ENCODE data around the gene CNTNAP5.

CNTNAP5 gene

GRCh38 chr2:124647663-124648062, 622.6 kb downstream of the CNTNAP5 start:
- Histone ChIP-seq H3K4me3 (no peak overlapping the region), H3K27ac (no peak overlapping the region)
- no peak for DNase-seq (ENCODE audit: low spot score)
- TF ChIP-seq, protein P1, sequence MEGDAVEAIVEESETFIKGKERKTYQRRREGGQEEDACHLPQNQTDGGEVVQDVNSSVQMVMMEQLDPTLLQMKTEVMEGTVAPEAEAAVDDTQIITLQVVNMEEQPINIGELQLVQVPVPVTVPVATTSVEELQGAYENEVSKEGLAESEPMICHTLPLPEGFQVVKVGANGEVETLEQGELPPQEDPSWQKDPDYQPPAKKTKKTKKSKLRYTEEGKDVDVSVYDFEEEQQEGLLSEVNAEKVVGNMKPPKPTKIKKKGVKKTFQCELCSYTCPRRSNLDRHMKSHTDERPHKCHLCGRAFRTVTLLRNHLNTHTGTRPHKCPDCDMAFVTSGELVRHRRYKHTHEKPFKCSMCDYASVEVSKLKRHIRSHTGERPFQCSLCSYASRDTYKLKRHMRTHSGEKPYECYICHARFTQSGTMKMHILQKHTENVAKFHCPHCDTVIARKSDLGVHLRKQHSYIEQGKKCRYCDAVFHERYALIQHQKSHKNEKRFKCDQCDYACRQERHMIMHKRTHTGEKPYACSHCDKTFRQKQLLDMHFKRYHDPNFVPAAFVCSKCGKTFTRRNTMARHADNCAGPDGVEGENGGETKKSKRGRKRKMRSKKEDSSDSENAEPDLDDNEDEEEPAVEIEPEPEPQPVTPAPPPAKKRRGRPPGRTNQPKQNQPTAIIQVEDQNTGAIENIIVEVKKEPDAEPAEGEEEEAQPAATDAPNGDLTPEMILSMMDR (IDR thresholded peaks at IDR 0.05): no peak

DNA sequence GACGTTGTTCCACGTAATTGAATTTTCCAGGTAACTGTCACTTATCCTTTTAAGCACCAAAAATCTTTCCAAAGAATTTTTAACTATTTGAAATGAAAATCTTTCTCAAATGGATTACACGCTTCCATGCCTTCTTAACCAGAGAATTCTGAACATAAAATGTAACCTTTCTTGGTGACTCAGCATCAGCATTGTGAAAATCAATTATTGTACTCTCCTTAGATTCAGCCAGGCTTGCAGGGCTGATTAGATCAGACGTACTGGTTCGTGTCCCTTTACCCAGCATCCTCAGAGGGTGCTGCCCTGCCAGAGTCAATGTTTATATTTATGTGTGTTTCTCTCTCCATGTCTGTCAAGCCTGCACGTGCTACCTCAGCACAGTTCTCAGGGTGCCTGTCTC, 623.9 kb downstream of the CNTNAP5 start:
- no peak for DNase-seq (ENCODE audit: low spot score)
- H3K27ac ChIP-seq: no peak overlapping the region
- TF ChIP-seq, protein P1 (IDR thresholded peaks at IDR 0.05): no peak
- H3K4me3 ChIP-seq: no peak overlapping the region

DNA sequence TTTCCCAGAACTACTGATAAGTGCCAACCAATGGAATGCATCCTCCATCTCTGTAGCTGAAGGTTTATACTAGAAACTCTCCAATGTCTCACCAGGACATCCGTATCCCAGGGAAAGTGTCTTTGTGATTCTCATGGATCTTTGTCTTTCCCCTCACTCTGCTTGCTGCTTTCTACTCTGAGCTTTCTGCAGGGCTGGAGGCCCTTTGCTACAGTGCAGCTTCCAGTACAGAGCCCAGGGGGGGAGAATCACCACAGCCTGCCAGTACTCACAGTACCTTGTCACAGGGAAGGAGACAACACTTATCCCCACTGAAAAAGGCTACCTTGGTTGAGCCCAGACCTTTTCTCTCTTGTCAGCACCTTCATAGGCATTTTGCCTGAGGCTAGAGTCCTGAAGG, 627.0 kb downstream of the CNTNAP5 start:
- TF ChIP-seq, protein P1 (IDR thresholded peaks at IDR 0.05): no peak
- Histone ChIP-seq H3K27ac (no peak overlapping the region), H3K4me3 (no peak overlapping the region)
- DNase-seq (ENCODE audit: low spot score): no peak

- TF ChIP-seq, protein P1 (IDR thresholded peaks at IDR 0.05): no peak
- no peak for DNase-seq (ENCODE audit: low spot score)
- Histone ChIP-seq H3K4me3 (no peak overlapping the region), H3K27ac (no peak overlapping the region)
These were observed 633.3 kb downstream of the CNTNAP5 start for GRCh38 chr2:124658373-124658772.

GRCh38 chr2:124661558-124661957, 636.5 kb downstream of the CNTNAP5 start:
- TF ChIP-seq, protein P1 (IDR thresholded peaks at IDR 0.05): no peak
- Histone ChIP-seq H3K4me3 (no peak overlapping the region), H3K27ac (no peak overlapping the region)
- DNase-seq (ENCODE audit: low spot score): no peak

DNA sequence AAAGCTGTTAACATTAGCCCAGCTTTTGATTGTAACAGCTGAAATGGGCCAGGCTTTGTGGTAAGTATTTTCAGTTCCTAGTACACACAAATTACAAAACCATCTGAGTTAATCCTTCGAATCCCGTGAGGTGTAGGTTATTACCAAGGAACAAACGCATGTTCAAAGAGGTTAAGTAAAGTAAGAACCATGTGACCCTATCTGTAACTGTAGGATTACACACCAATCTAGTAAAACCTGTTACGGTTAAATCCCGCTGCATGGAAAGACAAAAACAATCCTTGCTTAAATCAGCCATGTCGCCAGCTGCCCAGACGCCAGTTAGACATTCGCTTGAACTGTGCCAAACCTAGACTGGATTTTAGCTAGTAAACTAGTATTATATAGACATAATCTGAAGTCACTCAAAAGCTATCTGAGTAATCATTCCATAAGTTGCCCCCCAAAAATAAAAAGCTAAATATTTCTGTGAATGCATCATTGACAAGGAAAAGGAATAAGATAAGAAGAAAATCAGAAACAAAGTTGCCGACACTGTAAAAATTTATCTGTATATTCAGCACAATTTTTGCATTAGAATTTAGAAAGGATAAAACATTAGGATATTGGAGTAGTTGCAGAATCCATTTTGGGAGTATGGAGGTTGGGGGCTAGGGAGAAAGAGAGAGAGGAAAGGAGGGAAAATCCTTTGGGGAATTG, 638.0 kb downstream of the CNTNAP5 start:
- TF ChIP-seq, protein P1 (IDR thresholded peaks at IDR 0.05): no peak
- H3K27ac ChIP-seq: no peak overlapping the region
- H3K4me3 ChIP-seq: no peak overlapping the region
- no peak for DNase-seq (ENCODE audit: low spot score)

GRCh38 chr2:124663645-124663997, 638.5 kb downstream of the CNTNAP5 start:
- Histone ChIP-seq H3K4me3 (no peak overlapping the region), H3K27ac (no peak overlapping the region)
- TF ChIP-seq, protein P1 (IDR thresholded peaks at IDR 0.05): no peak
- no peak for DNase-seq (ENCODE audit: low spot score)

Measured in coronary artery (tissue), 2 donors.